ENCODE measurements around the gene ZBTB22.

ZBTB22 gene

GRCh38 chr6:33298773-33299236, 18.7 kb downstream of the ZBTB22 start, which contains the start of gene RGL2:
RGL2 (minus strand) TSS chr6:33298942; CDS start chr6:33298610, 332 bp downstream.
- Histone ChIP-seq H3K27ac (ENCODE audit: low read depth, low read length) (peak within 1 kb of the TSS; percentile 92), H2BK5ac (ENCODE audit: low read depth, low read length, poor library complexity) (peak within 1 kb of the TSS; percentile 94)

GRCh38 chr6:33297956-33298772, 19.4 kb downstream of the ZBTB22 start:
- DNase-seq = peak; percentile 94 to 96
- peak overlapping the region; percentile 50 for H3K4ac ChIP-seq (ENCODE audit: low read depth, low read length)
- peak overlapping the region; percentile 95 for H4K8ac ChIP-seq (ENCODE audit: low read depth, low read length)
- peak overlapping the region; percentile 84 for H3K14ac ChIP-seq (ENCODE audit: low read length)
- no CpG with 5 or more reads among the region's 42 CpGs for WGBS (ENCODE audit: extremely low coverage, insufficient coverage, insufficient read length)
- no peak overlapping the region for H3K23ac ChIP-seq (ENCODE audit: low read length)
- H3K79me2 ChIP-seq (ENCODE audit: control insufficient read depth, insufficient read depth, low read length, poor library complexity) = peaks cover 22% of the 10 kb centered on the region
- peaks cover 25 to 29% of the 10 kb centered on the region in 2 experiments for H3K36me3 ChIP-seq (ENCODE audit: control insufficient read depth in 1 of 2, insufficient read depth in 2 of 2, low read length in 2 of 2)
- peak overlapping the region; percentile 94 for H2BK5ac ChIP-seq (ENCODE audit: low read depth, low read length, poor library complexity)
- H3K4me2 ChIP-seq (ENCODE audit: low read length) = peak overlapping the region; percentile 93
- peaks cover 4 to 16% of the 10 kb centered on the region in 2 experiments for H3K4me1 ChIP-seq (ENCODE audit: control insufficient read depth in 1 of 2, insufficient read depth in 2 of 2, low read length in 2 of 2)
- peak overlapping the region; percentile 72 for H3K4me3 ChIP-seq (ENCODE audit: low read depth, low read length)
- peak overlapping the region; percentile 95 for H3K18ac ChIP-seq (ENCODE audit: low read length)
- peak overlapping the region; percentile 76 for H4K12ac ChIP-seq (ENCODE audit: low read depth, low read length)
- peak overlapping the region; percentile 95 for H4K91ac ChIP-seq (ENCODE audit: low read depth, low read length)
- no peak overlapping the region for H2AK5ac ChIP-seq (ENCODE audit: low read length)
- H3K79me1 ChIP-seq (ENCODE audit: low read length) = peaks cover 25% of the 10 kb centered on the region
- peak overlapping the region; percentile 64 for H2BK120ac ChIP-seq (ENCODE audit: insufficient read depth, low read length, poor library complexity)
- no peak overlapping the region for H2BK12ac ChIP-seq (ENCODE audit: low read length)
- H3K27me3 ChIP-seq (ENCODE audit: insufficient read depth, low read length) = no peaks in the 10 kb centered on the region
- peaks cover 1% of the 10 kb centered on the region for H3K9me3 ChIP-seq (ENCODE audit: insufficient read depth, low read depth, low read length)
- H2AFZ ChIP-seq (ENCODE audit: insufficient read depth, low read length, poor library complexity) = peak overlapping the region; percentile 46
- peak overlapping the region; percentile 92 for H3K27ac ChIP-seq (ENCODE audit: low read depth, low read length)
- peak overlapping the region; percentile 24 for H3K9ac ChIP-seq (ENCODE audit: low read length)

More at GRCh38 chr6:33298773-33299236, 18.7 kb downstream of the ZBTB22 start, which contains the start of gene RGL2:
- H3K79me2 ChIP-seq (ENCODE audit: control insufficient read depth, insufficient read depth, low read length, poor library complexity) = peaks cover 22% of the 10 kb centered on the region
- peak within 1 kb of the TSS; percentile 98 for H3K14ac ChIP-seq (ENCODE audit: low read length)
- peak within 1 kb of the TSS; percentile 61 for H2AFZ ChIP-seq (ENCODE audit: insufficient read depth, low read length, poor library complexity)
- H3K4me3 ChIP-seq (ENCODE audit: low read depth, low read length) = peak within 1 kb of the TSS; percentile 95
- peak within 1 kb of the TSS; percentile 82 for H3K4ac ChIP-seq (ENCODE audit: low read depth, low read length)
- H2BK12ac ChIP-seq (ENCODE audit: low read length) = peak within 1 kb of the TSS; percentile 68
- H3K4me1 ChIP-seq (ENCODE audit: control insufficient read depth in 1 of 2, insufficient read depth in 2 of 2, low read length in 2 of 2) = peaks cover 4 to 16% of the 10 kb centered on the region in 2 experiments
- peak within 1 kb of the TSS; percentile 95 for H4K91ac ChIP-seq (ENCODE audit: low read depth, low read length)
- H3K9me3 ChIP-seq (ENCODE audit: insufficient read depth, low read depth, low read length) = peaks cover 1% of the 10 kb centered on the region
- peak within 1 kb of the TSS; percentile 93 for H3K4me2 ChIP-seq (ENCODE audit: low read length)
- peak within 1 kb of the TSS; percentile 84 for H2BK120ac ChIP-seq (ENCODE audit: insufficient read depth, low read length, poor library complexity)
- H4K12ac ChIP-seq (ENCODE audit: low read depth, low read length) = peak within 1 kb of the TSS; percentile 77
- peak within 1 kb of the TSS; percentile 95 for H4K8ac ChIP-seq (ENCODE audit: low read depth, low read length)
- peak within 1 kb of the TSS; percentile 95 for H3K18ac ChIP-seq (ENCODE audit: low read length)
- H3K23ac ChIP-seq (ENCODE audit: low read length) = no peak within 1 kb of the TSS
- no peaks in the 10 kb centered on the region for H3K27me3 ChIP-seq (ENCODE audit: insufficient read depth, low read length)
- peaks cover 20 to 25% of the 10 kb centered on the region in 2 experiments for H3K36me3 ChIP-seq (ENCODE audit: control insufficient read depth in 1 of 2, insufficient read depth in 2 of 2, low read length in 2 of 2)
- H3K9ac ChIP-seq (ENCODE audit: low read length) = peak within 1 kb of the TSS; percentile 92
- DNase-seq = no peak
- H2AK5ac ChIP-seq (ENCODE audit: low read length) = peak within 1 kb of the TSS; percentile 58
- H3K79me1 ChIP-seq (ENCODE audit: low read length) = peaks cover 25% of the 10 kb centered on the region
- no CpG with 5 or more reads among the region's 34 CpGs for WGBS (ENCODE audit: extremely low coverage, insufficient coverage, insufficient read length)

DNA sequence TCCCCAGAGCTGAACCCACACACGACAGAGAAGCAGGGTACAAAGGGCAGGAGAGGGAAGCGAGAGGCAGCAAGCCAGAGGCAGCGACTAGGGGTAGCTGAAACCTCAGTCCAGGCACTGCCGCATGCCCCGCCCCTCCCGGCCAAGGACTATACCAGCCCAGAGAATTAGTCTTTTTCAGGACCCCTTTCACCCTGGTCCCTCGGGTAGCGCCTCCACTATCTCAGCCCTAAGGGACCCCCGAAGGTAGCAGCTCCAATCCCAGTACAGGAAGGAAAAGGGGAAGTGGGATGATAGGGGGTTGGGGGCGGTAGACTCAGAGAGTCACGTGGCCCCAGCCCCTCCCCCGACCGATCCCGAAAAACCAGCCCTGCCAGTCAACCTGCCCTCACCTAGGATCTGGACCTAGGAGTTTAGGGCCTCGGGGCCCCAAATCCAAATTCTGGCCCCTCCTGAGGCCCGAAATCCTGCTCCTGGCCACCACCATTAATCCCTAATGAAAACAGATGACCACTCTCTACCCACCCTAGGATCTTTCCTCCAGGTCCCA, 20.1 kb downstream of the ZBTB22 start:
- Histone ChIP-seq H3K18ac (ENCODE audit: low read length) (peak overlapping the region; percentile 96), H3K4me1 (ENCODE audit: control insufficient read depth in 1 of 2, insufficient read depth in 2 of 2, low read length in 2 of 2) (peaks cover 4 to 16% of the 10 kb centered on the region in 2 experiments), H3K23ac (ENCODE audit: low read length) (no peak overlapping the region), H4K8ac (ENCODE audit: low read depth, low read length) (peak overlapping the region; percentile 87), H4K91ac (ENCODE audit: low read depth, low read length) (peak overlapping the region; percentile 95), H3K36me3 (ENCODE audit: control insufficient read depth in 1 of 2, insufficient read depth in 2 of 2, low read length in 2 of 2) (peaks cover 29 to 35% of the 10 kb centered on the region in 2 experiments), H2AFZ (ENCODE audit: insufficient read depth, low read length, poor library complexity) (peak overlapping the region; percentile 63), H3K4me3 (ENCODE audit: low read depth, low read length) (peak overlapping the region; percentile 52), H3K79me2 (ENCODE audit: control insufficient read depth, insufficient read depth, low read length, poor library complexity) (peaks cover 22% of the 10 kb centered on the region), H3K79me1 (ENCODE audit: low read length) (peaks cover 25% of the 10 kb centered on the region), H3K27me3 (ENCODE audit: insufficient read depth, low read length) (no peaks in the 10 kb centered on the region), H2BK12ac (ENCODE audit: low read length) (no peak overlapping the region), H4K12ac (ENCODE audit: low read depth, low read length) (peak overlapping the region; percentile 89), H3K27ac (ENCODE audit: low read depth, low read length) (peak overlapping the region; percentile 76), H2BK5ac (ENCODE audit: low read depth, low read length, poor library complexity) (peak overlapping the region; percentile 88), H3K14ac (ENCODE audit: low read length) (peak overlapping the region; percentile 90), H3K9ac (ENCODE audit: low read length) (peak overlapping the region; percentile 30), H3K9me3 (ENCODE audit: insufficient read depth, low read depth, low read length) (peaks cover 1% of the 10 kb centered on the region), H2AK5ac (ENCODE audit: low read length) (peak overlapping the region; percentile 95), H3K4me2 (ENCODE audit: low read length) (peak overlapping the region; percentile 93), H2BK120ac (ENCODE audit: insufficient read depth, low read length, poor library complexity) (peak overlapping the region; percentile 67), H3K4ac (ENCODE audit: low read depth, low read length) (peak overlapping the region; percentile 82)
- WGBS (ENCODE audit: extremely low coverage, insufficient coverage, insufficient read length) = no CpG with 5 or more reads among the region's 16 CpGs
- peak; percentile 85 to 86 for DNase-seq

GRCh38 chr6:33296797-33297405, 20.6 kb downstream of the ZBTB22 start:
- no peaks in the 10 kb centered on the region for H3K27me3 ChIP-seq (ENCODE audit: insufficient read depth, low read length)
- peak overlapping the region; percentile 76 for H3K27ac ChIP-seq (ENCODE audit: low read depth, low read length)
- no peak overlapping the region for H3K23ac ChIP-seq (ENCODE audit: low read length)
- peak overlapping the region; percentile 67 for H2BK120ac ChIP-seq (ENCODE audit: insufficient read depth, low read length, poor library complexity)
- H3K18ac ChIP-seq (ENCODE audit: low read length) = peak overlapping the region; percentile 96
- WGBS (ENCODE audit: extremely low coverage, insufficient coverage, insufficient read length) = no CpG with 5 or more reads among the region's 12 CpGs
- H3K4ac ChIP-seq (ENCODE audit: low read depth, low read length) = peak overlapping the region; percentile 82
- peaks cover 25% of the 10 kb centered on the region for H3K79me1 ChIP-seq (ENCODE audit: low read length)
- peaks cover 22% of the 10 kb centered on the region for H3K79me2 ChIP-seq (ENCODE audit: control insufficient read depth, insufficient read depth, low read length, poor library complexity)
- peaks cover 1% of the 10 kb centered on the region for H3K9me3 ChIP-seq (ENCODE audit: insufficient read depth, low read depth, low read length)
- peak overlapping the region; percentile 87 for H4K8ac ChIP-seq (ENCODE audit: low read depth, low read length)
- no peak for DNase-seq
- peak overlapping the region; percentile 88 for H4K91ac ChIP-seq (ENCODE audit: low read depth, low read length)
- H3K14ac ChIP-seq (ENCODE audit: low read length) = peak overlapping the region; percentile 90
- H2AFZ ChIP-seq (ENCODE audit: insufficient read depth, low read length, poor library complexity) = peak overlapping the region; percentile 63
- peak overlapping the region; percentile 30 for H3K9ac ChIP-seq (ENCODE audit: low read length)
- peak overlapping the region; percentile 93 for H3K4me2 ChIP-seq (ENCODE audit: low read length)
- peak overlapping the region; percentile 88 for H2BK5ac ChIP-seq (ENCODE audit: low read depth, low read length, poor library complexity)
- no peak overlapping the region for H2BK12ac ChIP-seq (ENCODE audit: low read length)
- H4K12ac ChIP-seq (ENCODE audit: low read depth, low read length) = peak overlapping the region; percentile 89
- H3K4me3 ChIP-seq (ENCODE audit: low read depth, low read length) = peak overlapping the region; percentile 52
- H3K36me3 ChIP-seq (ENCODE audit: control insufficient read depth in 1 of 2, insufficient read depth in 2 of 2, low read length in 2 of 2) = peaks cover 34 to 41% of the 10 kb centered on the region in 2 experiments
- peaks cover 4 to 16% of the 10 kb centered on the region in 2 experiments for H3K4me1 ChIP-seq (ENCODE audit: control insufficient read depth in 1 of 2, insufficient read depth in 2 of 2, low read length in 2 of 2)
- peak overlapping the region; percentile 95 for H2AK5ac ChIP-seq (ENCODE audit: low read length)
